GM10266 (cell line): Measurements from ENCODE around the gene GDE1.

Experiments used
- DNase-seq: peaks from one replicate; pipeline ENCODE4 v3.0.0; 2012; ENCODE audit errors: extremely low spot score
- CTCF ChIP-seq: IDR thresholded peaks from 2 replicates; pipeline ENCODE4 v1.5.1; 2012; ENCODE audit warnings: mild to moderate bottlenecking, low read depth; ENCODE audit not compliant: control insufficient read depth, insufficient read depth; ENCODE audit errors: missing control alignments

The GDE1 gene

GRCh38 chr16:19479302-19479721 lies 42.6 kb downstream of the GDE1 start:
- TF ChIP-seq CTCF, result no peak
- no peak for DNase-seq

GRCh38 chr16:19478505-19478904 lies 43.4 kb downstream of the GDE1 start:
- no peak for TF ChIP-seq CTCF
- no peak for DNase-seq

GRCh38 chr16:19474617-19475016 lies 47.3 kb downstream of the GDE1 start:
- no peak for TF ChIP-seq CTCF
- DNase-seq, result no peak

- DNase-seq, result no peak
- TF ChIP-seq CTCF, result no peak
Observed at GRCh38 chr16:19472482-19472881, 49.4 kb downstream of the GDE1 start.

- DNase-seq, result no peak
- TF ChIP-seq CTCF, result no peak
Observed at GRCh38 chr16:19468300-19468699, 53.6 kb downstream of the GDE1 start.

- no peak for TF ChIP-seq CTCF
- DNase-seq, result no peak
Observed at GRCh38 chr16:19463468-19464315, 58.2 kb downstream of the GDE1 start.

GRCh38 chr16:19460397-19460796 lies 61.5 kb downstream of the GDE1 start:
- no peak for TF ChIP-seq CTCF
- no peak for DNase-seq
